HCT116 (cell line): Measurements from ENCODE around the gene HADH.

ENCODE experiments used
- EZH2 ChIP-seq: fragments of 200-600 bp; sonication (generic); IDR thresholded peaks from 2 replicates; pipeline ENCODE4 v1.6.1; 2017; ENCODE audit warnings: antibody characterized with exemption, mixed run types
- POLR2A ChIP-seq: IDR thresholded peaks from 2 replicates; pipeline ENCODE4 v1.7.0; 2011; ENCODE audit warnings: borderline replicate concordance; ENCODE audit not compliant: insufficient read depth, insufficient read length; ENCODE audit errors: extremely low read depth
- RAD21 ChIP-seq: IDR thresholded peaks from 2 replicates; pipeline ENCODE4 v1.6.1; 2012; ENCODE audit warnings: low read depth, mild to moderate bottlenecking
- SP1 ChIP-seq: IDR thresholded peaks from 2 replicates; pipeline ENCODE4 v1.6.1; 2012; ENCODE audit warnings: low read depth
- YY1 ChIP-seq: IDR thresholded peaks from 2 replicates; pipeline ENCODE4 v1.6.1; 2011; ENCODE audit warnings: low read length, low read depth, moderate library complexity, mild to moderate bottlenecking; ENCODE audit not compliant: insufficient replicate concordance; ENCODE audit errors: extremely low read depth
- ZFX ChIP-seq: fragments of 450-650 bp; IDR thresholded peaks from 2 replicates; pipeline ENCODE4 v1.6.1; 2017
- TF ChIP-seq, protein P1 (sequence below), 3 experiments: fragments of 200-600 bp in 1 of 3; sonication (generic) in 1 of 3; IDR thresholded peaks in 2 of 3; conservative IDR thresholded peaks in 1 of 3; 2 replicates each; pipeline ENCODE4 v1.5.1; 2012 to 2017; ENCODE audit warnings: low read depth in 2 of 3, low read length in 2 of 3, antibody characterized with exemption in 1 of 3, borderline replicate concordance in 1 of 3, control low read depth in 1 of 3, mild to moderate bottlenecking in 1 of 3, mixed read lengths in 1 of 3, mixed run types in 1 of 3, moderate library complexity in 1 of 3; ENCODE audit not compliant: insufficient read depth in 1 of 3
- TF ChIP-seq, protein P2 (sequence below): IDR thresholded peaks from 2 replicates; pipeline ENCODE4 v1.6.1; 2012; ENCODE audit warnings: low read depth

DNA sequence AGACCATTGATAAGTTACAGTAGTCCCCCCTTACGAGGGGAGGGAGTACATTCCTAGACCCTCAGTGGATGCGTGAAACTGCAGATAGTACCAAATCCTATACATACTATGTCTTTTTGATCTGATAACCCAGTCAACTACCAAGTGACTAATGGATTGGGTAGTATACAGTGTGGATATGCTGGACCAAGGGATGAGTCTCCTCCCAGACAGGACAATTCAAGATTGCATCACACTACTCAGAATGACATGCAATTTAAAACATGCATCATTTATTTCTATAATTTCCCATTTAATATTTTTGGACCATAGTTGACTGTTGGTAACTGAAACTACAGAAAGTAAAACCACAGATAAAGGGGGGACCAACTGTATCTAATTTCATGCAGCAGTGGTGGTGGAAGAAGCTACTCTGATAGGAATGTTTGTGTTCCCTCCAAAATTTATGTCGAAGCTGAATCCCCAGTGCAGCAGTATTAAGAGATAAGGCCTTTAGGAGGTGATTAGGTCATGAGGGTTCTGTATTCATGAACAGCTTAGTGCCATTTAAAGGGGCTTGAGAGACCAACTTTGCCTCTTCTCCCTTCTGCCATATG, 11.9 kb downstream of the HADH start:
- TF ChIP-seq YY1: no peak
- TF ChIP-seq, protein P1, sequence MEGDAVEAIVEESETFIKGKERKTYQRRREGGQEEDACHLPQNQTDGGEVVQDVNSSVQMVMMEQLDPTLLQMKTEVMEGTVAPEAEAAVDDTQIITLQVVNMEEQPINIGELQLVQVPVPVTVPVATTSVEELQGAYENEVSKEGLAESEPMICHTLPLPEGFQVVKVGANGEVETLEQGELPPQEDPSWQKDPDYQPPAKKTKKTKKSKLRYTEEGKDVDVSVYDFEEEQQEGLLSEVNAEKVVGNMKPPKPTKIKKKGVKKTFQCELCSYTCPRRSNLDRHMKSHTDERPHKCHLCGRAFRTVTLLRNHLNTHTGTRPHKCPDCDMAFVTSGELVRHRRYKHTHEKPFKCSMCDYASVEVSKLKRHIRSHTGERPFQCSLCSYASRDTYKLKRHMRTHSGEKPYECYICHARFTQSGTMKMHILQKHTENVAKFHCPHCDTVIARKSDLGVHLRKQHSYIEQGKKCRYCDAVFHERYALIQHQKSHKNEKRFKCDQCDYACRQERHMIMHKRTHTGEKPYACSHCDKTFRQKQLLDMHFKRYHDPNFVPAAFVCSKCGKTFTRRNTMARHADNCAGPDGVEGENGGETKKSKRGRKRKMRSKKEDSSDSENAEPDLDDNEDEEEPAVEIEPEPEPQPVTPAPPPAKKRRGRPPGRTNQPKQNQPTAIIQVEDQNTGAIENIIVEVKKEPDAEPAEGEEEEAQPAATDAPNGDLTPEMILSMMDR (IDR thresholded peaks at IDR 0.05 in 2 of 3, conservative IDR thresholded peaks at IDR 0.05 in 1 of 3; ENCODE audit: borderline replicate concordance in 1 of 3, insufficient read depth in 1 of 3, low read depth in 2 of 3, low read length in 2 of 3): no peak
- no peak for TF ChIP-seq EZH2
- no peak for TF ChIP-seq POLR2A
- TF ChIP-seq RAD21: no peak
- TF ChIP-seq ZFX: no peak
- TF ChIP-seq, protein P2, sequence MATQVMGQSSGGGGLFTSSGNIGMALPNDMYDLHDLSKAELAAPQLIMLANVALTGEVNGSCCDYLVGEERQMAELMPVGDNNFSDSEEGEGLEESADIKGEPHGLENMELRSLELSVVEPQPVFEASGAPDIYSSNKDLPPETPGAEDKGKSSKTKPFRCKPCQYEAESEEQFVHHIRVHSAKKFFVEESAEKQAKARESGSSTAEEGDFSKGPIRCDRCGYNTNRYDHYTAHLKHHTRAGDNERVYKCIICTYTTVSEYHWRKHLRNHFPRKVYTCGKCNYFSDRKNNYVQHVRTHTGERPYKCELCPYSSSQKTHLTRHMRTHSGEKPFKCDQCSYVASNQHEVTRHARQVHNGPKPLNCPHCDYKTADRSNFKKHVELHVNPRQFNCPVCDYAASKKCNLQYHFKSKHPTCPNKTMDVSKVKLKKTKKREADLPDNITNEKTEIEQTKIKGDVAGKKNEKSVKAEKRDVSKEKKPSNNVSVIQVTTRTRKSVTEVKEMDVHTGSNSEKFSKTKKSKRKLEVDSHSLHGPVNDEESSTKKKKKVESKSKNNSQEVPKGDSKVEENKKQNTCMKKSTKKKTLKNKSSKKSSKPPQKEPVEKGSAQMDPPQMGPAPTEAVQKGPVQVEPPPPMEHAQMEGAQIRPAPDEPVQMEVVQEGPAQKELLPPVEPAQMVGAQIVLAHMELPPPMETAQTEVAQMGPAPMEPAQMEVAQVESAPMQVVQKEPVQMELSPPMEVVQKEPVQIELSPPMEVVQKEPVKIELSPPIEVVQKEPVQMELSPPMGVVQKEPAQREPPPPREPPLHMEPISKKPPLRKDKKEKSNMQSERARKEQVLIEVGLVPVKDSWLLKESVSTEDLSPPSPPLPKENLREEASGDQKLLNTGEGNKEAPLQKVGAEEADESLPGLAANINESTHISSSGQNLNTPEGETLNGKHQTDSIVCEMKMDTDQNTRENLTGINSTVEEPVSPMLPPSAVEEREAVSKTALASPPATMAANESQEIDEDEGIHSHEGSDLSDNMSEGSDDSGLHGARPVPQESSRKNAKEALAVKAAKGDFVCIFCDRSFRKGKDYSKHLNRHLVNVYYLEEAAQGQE: no peak
- no peak for TF ChIP-seq SP1
